Measurements from ENCODE around the gene PLA2G4C.
"Not testable (repeated sequence)": the region's sequence is repeated elsewhere in the genome, so short reads cannot be mapped to it uniquely, and the experiment has no call there.

Gene PLA2G4C

DNA sequence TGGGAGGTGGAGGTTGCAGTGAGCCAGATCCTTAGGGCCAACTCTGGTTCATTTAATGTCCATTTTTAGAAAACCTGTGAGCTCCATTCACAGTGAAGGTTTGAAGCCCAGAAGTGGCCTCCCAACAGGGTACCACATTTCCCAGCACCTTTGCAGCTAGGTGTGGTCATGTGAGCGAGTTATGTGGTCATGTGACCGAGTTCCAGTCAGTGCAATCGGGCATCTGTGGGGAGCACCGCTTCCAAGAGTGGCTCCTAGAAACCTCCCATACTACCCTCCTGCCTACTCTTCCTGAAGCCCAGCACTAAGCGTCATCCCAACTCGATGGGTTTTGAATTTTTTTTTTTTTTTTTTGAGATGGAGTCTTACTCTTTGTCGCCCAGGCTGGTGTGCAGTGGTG lies 663 bp upstream of the PLA2G4C start:
- no peaks in the 10 kb centered on the region for H3K4me1 ChIP-seq (ENCODE audit: control insufficient read depth, insufficient read depth, low read length, unreplicated experiment)
- H3K79me2 ChIP-seq (ENCODE audit: control insufficient read depth, insufficient read depth, low read length, unreplicated experiment): no peaks in the 10 kb centered on the region
- peak overlapping the region; percentile 81; the same call in 1 of the 2 replicates for H3K27ac ChIP-seq (ENCODE audit: low read depth, low read length)
- no peaks in the 10 kb centered on the region for H3K36me3 ChIP-seq (ENCODE audit: insufficient read depth, low read length)
- H2AFZ ChIP-seq (ENCODE audit: low read length, unreplicated experiment): no peak overlapping the region
- no peaks in the 10 kb centered on the region for H3K27me3 ChIP-seq (ENCODE audit: insufficient read depth, low read length)
- peak overlapping the region; percentile 72; the same call in 1 of the 2 replicates for H3K4me3 ChIP-seq (ENCODE audit: low read depth, low read length)

- Histone ChIP-seq H3K27me3 (ENCODE audit: insufficient read depth, low read length) (no peaks in the 10 kb centered on the region), H3K36me3 (ENCODE audit: insufficient read depth, low read length) (no peaks in the 10 kb centered on the region), H3K4me3 (ENCODE audit: low read depth, low read length) (no peak overlapping the region), H3K27ac (ENCODE audit: low read depth, low read length) (no peak overlapping the region), H3K4me1 (ENCODE audit: control insufficient read depth, insufficient read depth, low read length, unreplicated experiment) (no peaks in the 10 kb centered on the region), H3K79me2 (ENCODE audit: control insufficient read depth, insufficient read depth, low read length, unreplicated experiment) (no peaks in the 10 kb centered on the region), H2AFZ (ENCODE audit: low read length, unreplicated experiment) (no peak overlapping the region)
Measured at GRCh38 chr19:48108997-48109782, 1.4 kb downstream of the PLA2G4C start.

- no peaks in the 10 kb centered on the region for H3K27me3 ChIP-seq (ENCODE audit: insufficient read depth, low read length)
- no peaks in the 10 kb centered on the region for H3K36me3 ChIP-seq (ENCODE audit: insufficient read depth, low read length)
- no peaks in the 10 kb centered on the region for H3K79me2 ChIP-seq (ENCODE audit: control insufficient read depth, insufficient read depth, low read length, unreplicated experiment)
- H3K4me1 ChIP-seq (ENCODE audit: control insufficient read depth, insufficient read depth, low read length, unreplicated experiment): no peaks in the 10 kb centered on the region
- H3K27ac ChIP-seq (ENCODE audit: low read depth, low read length): no peak overlapping the region
- H3K4me3 ChIP-seq (ENCODE audit: low read depth, low read length): no peak overlapping the region
- no peak overlapping the region for H2AFZ ChIP-seq (ENCODE audit: low read length, unreplicated experiment)
Measured at GRCh38 chr19:48103922-48104321, 6.7 kb downstream of the PLA2G4C start.

- Histone ChIP-seq H2AFZ (ENCODE audit: low read length, unreplicated experiment) (no peak overlapping the region), H3K4me1 (ENCODE audit: control insufficient read depth, insufficient read depth, low read length, unreplicated experiment) (no peaks in the 10 kb centered on the region), H3K79me2 (ENCODE audit: control insufficient read depth, insufficient read depth, low read length, unreplicated experiment) (no peaks in the 10 kb centered on the region), H3K27ac (ENCODE audit: low read depth, low read length) (no peak overlapping the region), H3K36me3 (ENCODE audit: insufficient read depth, low read length) (no peaks in the 10 kb centered on the region), H3K27me3 (ENCODE audit: insufficient read depth, low read length) (no peaks in the 10 kb centered on the region), H3K4me3 (ENCODE audit: low read depth, low read length) (no peak overlapping the region)
Measured at GRCh38 chr19:48102870-48103751, 7.5 kb downstream of the PLA2G4C start.

DNA sequence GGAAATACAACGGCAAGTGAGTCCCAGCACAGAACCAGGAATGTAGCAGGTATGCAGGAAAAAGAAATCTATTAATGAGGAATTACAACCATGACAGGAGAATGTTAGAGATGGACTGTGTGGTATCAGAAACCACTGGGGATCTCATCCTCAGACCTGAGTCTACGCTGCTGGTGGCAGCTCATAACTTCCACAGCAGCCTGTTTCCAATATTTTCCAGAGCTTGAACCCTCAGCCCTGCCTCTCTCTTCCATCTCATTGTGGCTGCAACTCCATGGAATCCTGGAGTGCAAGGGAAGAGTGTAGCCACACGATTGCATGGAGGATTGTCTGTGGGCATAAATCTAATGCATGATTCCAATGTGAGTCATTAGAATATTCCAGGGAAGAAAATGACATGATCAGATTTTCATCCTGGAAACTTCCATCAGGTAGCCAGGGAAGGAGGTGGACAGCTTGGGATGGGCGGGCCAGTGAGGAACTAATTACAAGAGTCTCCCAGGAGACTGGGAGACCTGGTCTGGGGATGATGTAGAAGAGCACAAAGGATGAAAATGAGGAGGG lies 14.9 kb downstream of the PLA2G4C start:
- Histone ChIP-seq H3K79me2 (ENCODE audit: control insufficient read depth, insufficient read depth, low read length, unreplicated experiment) (no peaks in the 10 kb centered on the region), H3K36me3 (ENCODE audit: insufficient read depth, low read length) (no peaks in the 10 kb centered on the region), H2AFZ (ENCODE audit: low read length, unreplicated experiment) (no peak overlapping the region), H3K4me3 (ENCODE audit: low read depth, low read length) (no peak overlapping the region), H3K27me3 (ENCODE audit: insufficient read depth, low read length) (no peaks in the 10 kb centered on the region), H3K27ac (ENCODE audit: low read depth, low read length) (no peak overlapping the region), H3K4me1 (ENCODE audit: control insufficient read depth, insufficient read depth, low read length, unreplicated experiment) (no peaks in the 10 kb centered on the region)

DNA sequence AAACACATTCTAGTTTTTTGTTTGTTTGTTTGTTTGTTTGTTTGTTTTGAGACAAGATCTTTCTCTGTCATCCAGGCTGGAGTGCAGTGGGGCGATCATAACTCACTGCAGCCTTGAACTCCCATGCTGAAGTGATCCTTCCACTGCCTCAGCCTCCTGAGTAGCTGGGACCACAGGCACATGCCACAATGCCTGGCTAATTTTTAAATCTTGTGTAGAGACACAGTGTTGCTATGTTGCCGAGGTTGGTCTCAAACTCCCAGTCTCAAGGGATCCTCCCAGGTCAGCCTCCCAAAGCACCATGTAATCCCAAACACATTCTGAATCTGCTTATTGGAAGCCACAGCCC lies 15.8 kb downstream of the PLA2G4C start:
- Histone ChIP-seq H3K27me3 (ENCODE audit: insufficient read depth, low read length) (no peaks in the 10 kb centered on the region), H3K27ac (ENCODE audit: low read depth, low read length) (no peak overlapping the region), H3K4me1 (ENCODE audit: control insufficient read depth, insufficient read depth, low read length, unreplicated experiment) (no peaks in the 10 kb centered on the region), H3K4me3 (ENCODE audit: low read depth, low read length) (no peak overlapping the region), H3K36me3 (ENCODE audit: insufficient read depth, low read length) (no peaks in the 10 kb centered on the region), H3K79me2 (ENCODE audit: control insufficient read depth, insufficient read depth, low read length, unreplicated experiment) (no peaks in the 10 kb centered on the region), H2AFZ (ENCODE audit: low read length, unreplicated experiment) (no peak overlapping the region)

GRCh38 chr19:48094129-48094854 lies 16.3 kb downstream of the PLA2G4C start:
- no peaks in the 10 kb centered on the region for H3K4me1 ChIP-seq (ENCODE audit: control insufficient read depth, insufficient read depth, low read length, unreplicated experiment)
- no peaks in the 10 kb centered on the region for H3K79me2 ChIP-seq (ENCODE audit: control insufficient read depth, insufficient read depth, low read length, unreplicated experiment)
- no peak overlapping the region for H3K27ac ChIP-seq (ENCODE audit: low read depth, low read length)
- H3K27me3 ChIP-seq (ENCODE audit: insufficient read depth, low read length): no peaks in the 10 kb centered on the region
- no peak overlapping the region for H2AFZ ChIP-seq (ENCODE audit: low read length, unreplicated experiment)
- H3K4me3 ChIP-seq (ENCODE audit: low read depth, low read length): no peak overlapping the region
- no peaks in the 10 kb centered on the region for H3K36me3 ChIP-seq (ENCODE audit: insufficient read depth, low read length)

- not testable (repeated sequence) for H3K79me2 ChIP-seq (ENCODE audit: control insufficient read depth, insufficient read depth, low read length, unreplicated experiment); H3K4me1 ChIP-seq (ENCODE audit: control insufficient read depth, insufficient read depth, low read length, unreplicated experiment); H3K27ac ChIP-seq (ENCODE audit: low read depth, low read length); H3K36me3 ChIP-seq (ENCODE audit: insufficient read depth, low read length); H3K4me3 ChIP-seq (ENCODE audit: low read depth, low read length); H3K27me3 ChIP-seq (ENCODE audit: insufficient read depth, low read length); H2AFZ ChIP-seq (ENCODE audit: low read length, unreplicated experiment)
Measured at GRCh38 chr19:48091111-48091718, 19.4 kb downstream of the PLA2G4C start.

- Histone ChIP-seq H3K27me3 (ENCODE audit: insufficient read depth, low read length) (no peaks in the 10 kb centered on the region), H3K79me2 (ENCODE audit: control insufficient read depth, insufficient read depth, low read length, unreplicated experiment) (no peaks in the 10 kb centered on the region), H3K4me3 (ENCODE audit: low read depth, low read length) (no peak overlapping the region), H3K27ac (ENCODE audit: low read depth, low read length) (no peak overlapping the region), H2AFZ (ENCODE audit: low read length, unreplicated experiment) (no peak overlapping the region), H3K36me3 (ENCODE audit: insufficient read depth, low read length) (no peaks in the 10 kb centered on the region), H3K4me1 (ENCODE audit: control insufficient read depth, insufficient read depth, low read length, unreplicated experiment) (no peaks in the 10 kb centered on the region)
Measured at GRCh38 chr19:48090281-48090802, 20.3 kb downstream of the PLA2G4C start.

- not testable (repeated sequence) for H3K27ac ChIP-seq (ENCODE audit: low read depth, low read length); H3K4me3 ChIP-seq (ENCODE audit: low read depth, low read length); H3K27me3 ChIP-seq (ENCODE audit: insufficient read depth, low read length); H3K36me3 ChIP-seq (ENCODE audit: insufficient read depth, low read length); H3K4me1 ChIP-seq (ENCODE audit: control insufficient read depth, insufficient read depth, low read length, unreplicated experiment); H3K79me2 ChIP-seq (ENCODE audit: control insufficient read depth, insufficient read depth, low read length, unreplicated experiment); H2AFZ ChIP-seq (ENCODE audit: low read length, unreplicated experiment)
Measured at GRCh38 chr19:48088991-48089390, 21.6 kb downstream of the PLA2G4C start.

Data from ACC112 (cell line).